HG03095 (cell line): ENCODE data around the gene ZNF521.

Experiments
- ATAC-seq: cut with Tn5 transposase; IDR thresholded peaks from one replicate; pipeline ENCODE4 v1.9.1; 2021; ENCODE audit warnings: moderate library complexity; ENCODE audit not compliant: unreplicated experiment

The ZNF521 gene

DNA sequence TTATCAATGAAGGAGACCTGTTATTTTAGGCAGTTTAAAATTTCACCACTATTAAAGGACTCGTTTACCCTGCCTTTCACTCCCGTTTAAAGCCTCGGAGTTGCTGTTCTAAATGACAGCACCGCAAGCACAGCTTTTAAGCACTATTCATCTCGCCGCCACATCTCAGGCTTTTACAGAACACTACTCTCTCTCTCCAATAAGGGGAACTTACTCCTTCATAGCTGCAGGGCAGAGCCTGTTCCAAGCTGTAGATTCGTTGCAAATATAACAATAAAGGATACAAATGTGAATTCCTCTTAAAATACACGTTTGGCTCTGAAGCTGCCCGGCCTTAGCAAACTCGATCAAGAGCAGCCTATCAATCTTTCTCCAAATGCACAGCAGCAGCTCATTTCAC lies 271.8 kb downstream of the ZNF521 start:
- no peak for ATAC-seq

DNA sequence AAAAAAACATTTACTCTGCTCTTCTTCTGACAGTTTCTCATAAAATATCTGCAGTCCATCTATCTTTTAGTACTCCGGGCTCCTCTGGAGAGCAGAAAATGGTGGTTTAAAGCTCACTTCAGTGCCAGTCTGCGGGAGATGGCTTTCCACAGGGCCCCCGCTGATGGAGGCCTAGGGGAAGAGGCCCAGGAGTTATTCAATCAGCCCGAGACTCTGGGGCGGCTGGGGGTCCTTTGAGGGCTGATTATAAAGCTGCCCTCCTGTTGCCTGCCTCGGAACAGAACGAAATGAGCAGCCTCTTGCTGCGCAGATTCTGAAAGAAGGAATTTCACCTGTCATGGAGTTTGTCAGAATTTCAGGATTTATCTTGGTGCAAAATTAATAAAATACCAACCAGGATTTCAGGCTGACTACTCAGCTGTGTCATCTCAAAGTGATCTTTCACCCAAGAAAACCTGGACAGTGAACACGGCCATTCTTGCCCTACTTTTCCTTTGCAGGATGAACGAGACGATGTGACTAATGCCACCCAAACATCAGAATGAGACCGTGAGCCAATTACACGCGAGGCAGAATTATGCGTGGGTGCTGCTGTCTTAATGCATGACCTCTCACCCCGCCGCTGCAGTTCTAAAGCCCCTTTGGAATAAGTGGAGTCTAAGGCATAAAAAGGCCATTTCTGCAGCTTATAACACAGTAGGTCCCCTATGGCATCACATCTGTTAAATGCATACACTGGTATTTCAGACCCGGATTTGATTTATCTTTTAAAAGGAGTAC lies 273.8 kb downstream of the ZNF521 start:
- ATAC-seq: no peak

GRCh38 chr18:25077038-25077943 lies 274.7 kb downstream of the ZNF521 start:
- ATAC-seq: no peak

- ATAC-seq: no peak
These were observed 276.2 kb downstream of the ZNF521 start for GRCh38 chr18:25075783-25076182.

- no peak for ATAC-seq
These were observed 276.6 kb downstream of the ZNF521 start for GRCh38 chr18:25075331-25075730.

DNA sequence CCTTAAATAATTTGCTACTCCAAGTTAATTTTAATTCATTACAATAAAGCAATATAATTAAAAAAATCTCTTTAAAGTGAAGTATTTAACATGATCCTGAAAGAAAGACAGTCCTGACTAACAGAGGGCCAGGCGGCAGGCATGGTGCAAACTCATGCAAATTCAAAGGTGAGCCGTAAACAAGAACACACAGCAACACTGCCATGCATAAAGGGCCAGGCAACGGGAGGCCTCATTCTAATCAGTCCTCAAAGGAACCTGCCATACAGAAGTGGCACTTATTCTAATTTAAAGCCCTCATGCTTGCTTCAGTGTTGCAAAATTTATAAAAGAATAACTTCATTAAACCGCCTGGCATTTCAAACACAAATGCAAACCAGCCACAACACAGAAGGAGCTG lies 277.0 kb downstream of the ZNF521 start:
- no peak for ATAC-seq

DNA sequence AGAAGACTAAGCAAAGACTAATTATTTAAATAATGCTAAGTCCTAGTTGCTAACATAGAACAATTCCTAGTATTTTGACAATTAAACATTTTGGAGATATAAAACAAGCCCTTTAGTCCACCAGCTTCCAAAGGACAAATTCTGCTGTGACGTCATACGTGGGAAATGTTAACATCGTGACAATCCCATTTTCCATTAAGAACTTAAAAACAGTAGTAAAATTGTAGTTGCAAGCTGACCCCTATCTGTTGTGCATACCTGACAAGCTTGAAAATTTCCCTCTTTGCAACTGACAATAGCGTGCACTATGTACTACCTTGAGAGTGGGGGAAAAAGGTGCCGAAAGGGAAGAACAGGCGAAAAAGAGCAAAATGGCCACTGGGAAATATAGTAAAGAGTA lies 279.8 kb downstream of the ZNF521 start:
- ATAC-seq: no peak

- no peak for ATAC-seq
These were observed 284.5 kb downstream of the ZNF521 start for GRCh38 chr18:25067275-25068025.

DNA sequence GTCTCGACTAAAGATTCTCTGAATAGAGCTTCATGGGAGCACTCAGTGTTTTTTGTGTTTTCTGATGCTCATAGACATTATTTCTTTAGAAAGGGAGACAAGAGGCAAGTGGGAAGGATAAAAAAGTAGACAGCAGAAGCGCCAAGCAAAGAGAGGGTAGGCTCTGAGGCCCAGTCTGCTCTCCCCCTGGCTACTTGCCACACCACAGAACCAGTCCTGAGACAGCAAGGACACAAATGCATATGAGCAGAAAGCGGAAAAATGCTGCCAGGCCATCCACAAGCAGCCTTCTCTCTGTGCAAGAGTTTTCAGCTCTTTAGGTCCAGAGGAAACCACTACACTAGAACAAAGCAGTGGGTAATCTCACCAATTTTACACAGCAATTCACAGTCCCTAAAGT lies 285.4 kb downstream of the ZNF521 start:
- no peak for ATAC-seq

DNA sequence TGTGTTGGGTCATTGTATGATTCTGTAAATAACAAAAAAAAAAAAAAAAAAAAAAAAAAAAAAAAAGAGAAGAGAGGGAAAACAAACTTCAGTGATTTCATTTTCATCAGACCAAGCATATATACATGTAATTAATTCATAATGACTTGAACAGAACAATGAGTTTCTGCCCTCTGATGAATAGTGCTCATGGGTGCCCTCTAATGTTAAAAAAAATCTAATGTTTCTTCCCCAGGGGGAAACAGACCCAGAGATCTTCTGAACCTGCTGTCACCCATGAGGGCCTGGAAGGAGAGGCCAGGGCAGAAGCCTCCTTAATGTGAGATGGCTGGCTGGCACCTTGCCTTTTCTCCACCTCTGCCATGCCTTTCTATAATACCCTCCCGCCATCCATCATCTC lies 289.2 kb downstream of the ZNF521 start:
- ATAC-seq: no peak

DNA sequence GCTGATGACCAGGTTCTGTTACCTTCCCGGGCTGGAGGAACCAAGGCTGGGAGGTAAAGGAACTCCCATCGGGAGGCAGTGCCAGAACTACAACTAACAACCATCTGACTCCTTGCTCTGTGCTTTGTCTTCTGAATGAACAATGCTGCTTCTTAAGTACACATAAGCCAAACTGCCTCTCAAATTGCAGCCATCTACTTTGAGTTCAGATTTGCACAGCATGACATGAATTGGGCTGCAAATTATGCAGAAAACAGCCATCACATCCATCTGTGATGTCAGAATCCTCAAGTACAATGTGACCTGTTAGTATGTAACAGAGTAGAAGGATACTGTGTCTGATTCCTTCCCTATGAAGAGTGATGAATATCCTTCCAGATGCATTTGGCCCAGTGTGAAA lies 290.6 kb downstream of the ZNF521 start:
- no peak for ATAC-seq

DNA sequence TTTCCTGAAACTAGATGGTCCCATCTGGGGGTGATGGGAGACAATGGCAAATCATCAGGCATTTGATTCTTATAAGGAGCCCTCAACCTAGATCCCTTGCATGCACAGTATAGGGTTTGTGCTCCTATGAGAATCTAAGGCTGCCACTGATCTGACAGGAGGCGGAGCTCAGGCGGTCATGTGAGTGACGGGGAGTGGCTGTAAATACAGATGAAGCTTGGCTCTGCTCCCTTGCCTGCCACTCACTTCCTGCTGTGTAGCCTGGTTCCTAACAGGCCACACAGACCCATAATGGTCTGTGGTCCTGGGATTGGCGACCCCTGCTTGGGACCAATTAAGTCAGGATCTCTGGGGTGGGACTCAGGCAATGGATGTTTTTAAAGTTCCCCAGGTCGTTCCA lies 293.4 kb downstream of the ZNF521 start:
- ATAC-seq: no peak

DNA sequence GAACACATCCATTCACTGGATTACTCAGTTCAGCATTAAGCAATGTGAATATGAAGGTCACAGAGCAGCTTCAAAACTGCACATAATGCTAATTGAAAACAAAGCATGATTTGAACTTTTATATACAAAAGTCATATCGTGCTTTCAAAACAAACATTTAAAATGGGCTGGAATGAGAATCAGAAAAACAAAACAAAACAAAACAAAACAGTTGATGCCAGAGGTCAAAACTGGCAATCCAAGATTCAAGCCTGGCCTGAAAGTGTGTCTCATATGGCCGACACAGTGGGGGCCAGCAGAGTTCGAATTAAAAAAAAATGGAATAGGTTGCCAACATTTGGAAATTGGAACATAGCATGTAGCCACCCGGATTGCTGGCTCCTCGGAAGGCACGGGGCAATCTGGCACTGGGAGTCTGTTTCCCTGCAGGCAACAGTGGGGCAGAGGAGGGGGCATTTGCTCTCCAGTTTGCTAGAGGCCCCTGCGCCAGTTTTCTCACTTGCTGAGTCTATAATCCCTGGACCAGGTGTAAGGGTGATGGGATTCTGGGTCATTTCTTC lies 294.4 kb downstream of the ZNF521 start:
- no peak for ATAC-seq

GRCh38 chr18:25056429-25056828 lies 295.5 kb downstream of the ZNF521 start:
- no peak for ATAC-seq

DNA sequence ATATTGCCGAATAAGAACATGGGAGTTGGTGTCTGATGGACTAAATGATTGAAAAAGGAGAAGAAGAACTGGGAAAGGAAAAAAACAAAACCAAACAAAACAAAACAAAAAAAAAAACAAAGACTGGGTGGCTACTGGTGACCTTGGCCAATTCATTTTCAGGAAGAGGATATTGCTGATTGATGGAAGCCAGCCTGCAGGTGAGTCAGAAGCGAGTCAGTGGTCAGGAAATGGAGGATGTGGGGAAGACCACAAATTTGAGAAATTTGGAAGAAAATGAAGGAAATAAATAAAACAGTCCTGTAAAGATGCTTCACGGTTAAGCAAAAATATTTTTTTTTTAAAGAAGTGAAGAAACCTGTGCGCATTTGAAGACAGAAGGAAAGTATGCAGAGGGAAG lies 296.9 kb downstream of the ZNF521 start:
- ATAC-seq: no peak

- ATAC-seq: no peak
These were observed 298.5 kb downstream of the ZNF521 start for GRCh38 chr18:25053466-25053865.

DNA sequence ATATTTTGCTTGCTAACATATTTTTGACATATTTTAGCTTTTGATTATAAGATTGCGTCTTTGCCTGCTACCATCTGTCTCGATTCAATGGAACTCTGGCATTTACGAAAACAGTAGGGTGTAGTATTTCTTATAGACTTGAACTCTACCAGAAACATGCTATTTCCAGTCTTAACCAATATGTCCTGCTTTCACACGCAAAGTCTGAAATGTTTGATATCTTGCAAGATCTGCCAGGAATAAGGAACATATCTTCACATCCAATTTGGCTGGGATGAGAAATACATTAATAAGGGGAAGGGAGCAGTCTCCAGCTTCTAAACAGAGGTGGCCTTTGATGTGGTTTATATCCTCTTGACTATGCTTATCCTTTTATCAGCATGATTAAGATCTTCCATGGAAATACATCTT lies 299.4 kb downstream of the ZNF521 start:
- no peak for ATAC-seq

- no peak for ATAC-seq
These were observed 301.4 kb downstream of the ZNF521 start for GRCh38 chr18:25050605-25051004.

- ATAC-seq: no peak
These were observed 304.0 kb downstream of the ZNF521 start for GRCh38 chr18:25047983-25048382.

DNA sequence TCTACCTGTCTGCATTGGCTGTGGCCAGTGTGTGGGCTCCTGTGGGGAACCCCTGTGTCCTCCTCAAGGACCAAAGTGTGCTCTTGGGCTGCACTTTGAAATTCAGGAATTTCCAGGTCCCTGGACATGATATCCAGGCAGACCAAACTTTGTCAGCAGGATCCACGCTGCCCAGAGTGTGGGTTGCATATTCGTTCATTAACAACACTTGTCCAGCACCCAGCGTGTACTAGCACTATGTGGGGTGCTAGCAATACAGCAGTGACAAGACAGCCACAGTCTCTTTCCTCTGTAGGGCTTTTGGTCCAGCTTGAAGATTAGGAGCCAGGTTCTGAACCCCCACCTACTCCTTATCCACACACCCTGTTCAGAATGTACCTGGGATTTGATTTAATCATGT lies 304.5 kb downstream of the ZNF521 start:
- ATAC-seq: no peak

DNA sequence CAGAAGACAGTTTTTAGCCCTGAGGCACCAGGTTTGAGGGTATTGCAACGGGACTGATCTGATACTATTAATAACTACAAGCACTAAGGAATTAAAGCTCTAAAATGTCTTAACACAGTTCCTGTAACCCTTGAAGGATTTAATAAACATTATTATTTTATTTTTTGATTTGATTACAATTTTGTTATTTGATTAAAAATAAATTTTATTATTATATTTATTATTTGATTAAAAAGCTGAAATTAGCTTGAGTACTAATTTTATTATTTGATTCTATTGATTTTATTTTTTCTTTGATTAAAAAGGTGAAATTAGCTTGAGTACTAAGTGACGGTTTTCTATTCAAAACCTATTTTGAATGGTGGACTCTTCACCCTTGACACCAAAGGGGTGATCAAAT lies 307.3 kb downstream of the ZNF521 start:
- no peak for ATAC-seq
